MM.1S (cell line): ENCODE data around the gene FRMD3.

Source experiments
- CTCF ChIP-seq: fragments of 300-600 bp; sonication (generic); IDR thresholded peaks from 2 replicates; pipeline ENCODE4 v1.5.1; 2016; ENCODE audit warnings: antibody characterized with exemption, low read length, mixed read lengths
- EZH2 ChIP-seq: fragments of 300-600 bp; sonication (generic); optimal IDR thresholded peaks from 2 replicates; pipeline ENCODE3; 2017; ENCODE audit warnings: low read depth, mild to moderate bottlenecking, antibody characterized with exemption, low read length, mixed read lengths
- EZH2phosphoT487 ChIP-seq: fragments of 300-600 bp; sonication (generic); IDR thresholded peaks from 2 replicates; pipeline ENCODE4 v1.6.1; 2018; ENCODE audit warnings: antibody characterized with exemption, low read length

- TF ChIP-seq CTCF (no peak), EZH2phosphoT487 (no peak), EZH2 (no peak)
Measured at GRCh38 chr9:83424831-83425230, 113.4 kb downstream of the FRMD3 start.
